ENCODE data around the gene CALN1.
"Not testable (repeated sequence)": the region's sequence is repeated elsewhere in the genome, so short reads cannot be mapped to it uniquely, and the experiment has no call there.

Gene CALN1

GRCh38 chr7:72362246-72362645 is 49.9 kb downstream of the CALN1 start:
- H3K4me1 ChIP-seq (ENCODE audit: control insufficient read depth, insufficient read depth, low read length): no peaks in the 10 kb centered on the region
- H3K9me3 ChIP-seq (ENCODE audit: control insufficient read depth, insufficient read depth, low read length): no peaks in the 10 kb centered on the region
- H3K36me3 ChIP-seq (ENCODE audit: control insufficient read depth, insufficient read depth, low read length): no peaks in the 10 kb centered on the region
- no peak overlapping the region for H3K27ac ChIP-seq (ENCODE audit: low read length)
- no peaks in the 10 kb centered on the region for H3K27me3 ChIP-seq (ENCODE audit: control insufficient read depth, insufficient read depth, low read length)
- H3K4me3 ChIP-seq (ENCODE audit: low read length): no peak overlapping the region
- no peak for DNase-seq (ENCODE audit: low read depth, low spot score)
- no CpG with 5 or more reads among the region's 4 CpGs for WGBS (ENCODE audit: insufficient coverage, insufficient read length)

- H3K4me1 ChIP-seq (ENCODE audit: control insufficient read depth, insufficient read depth, low read length): 0 out of 2 replicates have a peak, but pooled peaks cover 1% of the 10 kb centered on the region
- no peak overlapping the region for H3K27ac ChIP-seq (ENCODE audit: low read length)
- H3K4me3 ChIP-seq (ENCODE audit: low read length): no peak overlapping the region
- H3K27me3 ChIP-seq (ENCODE audit: control insufficient read depth, insufficient read depth, low read length): no peaks in the 10 kb centered on the region
- DNase-seq (ENCODE audit: low read depth, low spot score): no peak
- H3K36me3 ChIP-seq (ENCODE audit: control insufficient read depth, insufficient read depth, low read length): no peaks in the 10 kb centered on the region
- no CpG with 5 or more reads among the region's 1 CpG for WGBS (ENCODE audit: insufficient coverage, insufficient read length)
- no peaks in the 10 kb centered on the region for H3K9me3 ChIP-seq (ENCODE audit: control insufficient read depth, insufficient read depth, low read length)
Observed at GRCh38 chr7:72345208-72345727, 66.9 kb downstream of the CALN1 start.

GRCh38 chr7:72343991-72344390 is 68.1 kb downstream of the CALN1 start:
- 0 out of 2 replicates have a peak, but pooled peaks cover 1% of the 10 kb centered on the region for H3K4me1 ChIP-seq (ENCODE audit: control insufficient read depth, insufficient read depth, low read length)
- no peaks in the 10 kb centered on the region for H3K27me3 ChIP-seq (ENCODE audit: control insufficient read depth, insufficient read depth, low read length)
- H3K27ac ChIP-seq (ENCODE audit: low read length): no peak overlapping the region
- H3K9me3 ChIP-seq (ENCODE audit: control insufficient read depth, insufficient read depth, low read length): no peaks in the 10 kb centered on the region
- no CpG with 5 or more reads among the region's 3 CpGs for WGBS (ENCODE audit: insufficient coverage, insufficient read length)
- no peak overlapping the region for H3K4me3 ChIP-seq (ENCODE audit: low read length)
- no peak for DNase-seq (ENCODE audit: low read depth, low spot score)
- H3K36me3 ChIP-seq (ENCODE audit: control insufficient read depth, insufficient read depth, low read length): no peaks in the 10 kb centered on the region

- DNase-seq (ENCODE audit: low read depth, low spot score); H3K27me3 ChIP-seq (ENCODE audit: control insufficient read depth, insufficient read depth, low read length); H3K27ac ChIP-seq (ENCODE audit: low read length); H3K36me3 ChIP-seq (ENCODE audit: control insufficient read depth, insufficient read depth, low read length); H3K9me3 ChIP-seq (ENCODE audit: control insufficient read depth, insufficient read depth, low read length); H3K4me1 ChIP-seq (ENCODE audit: control insufficient read depth, insufficient read depth, low read length); H3K4me3 ChIP-seq (ENCODE audit: low read length): not testable (repeated sequence)
- no CpG with 5 or more reads among the region's 3 CpGs for WGBS (ENCODE audit: insufficient coverage, insufficient read length)
Observed at GRCh38 chr7:72343354-72343753, 68.8 kb downstream of the CALN1 start.

GRCh38 chr7:72337390-72338167 is 74.6 kb downstream of the CALN1 start:
- no peaks in the 10 kb centered on the region; the same call in 1 of the 2 replicates for H3K4me1 ChIP-seq (ENCODE audit: control insufficient read depth, insufficient read depth, low read length)
- DNase-seq (ENCODE audit: low read depth, low spot score): no peak
- peak overlapping the region; percentile 66; the same call in 1 of the 2 replicates for H3K4me3 ChIP-seq (ENCODE audit: low read length)
- WGBS (ENCODE audit: insufficient coverage, insufficient read length): no CpG with 5 or more reads among the region's 44 CpGs
- no peak overlapping the region for H3K27ac ChIP-seq (ENCODE audit: low read length)
- H3K9me3 ChIP-seq (ENCODE audit: control insufficient read depth, insufficient read depth, low read length): no peaks in the 10 kb centered on the region
- H3K36me3 ChIP-seq (ENCODE audit: control insufficient read depth, insufficient read depth, low read length): no peaks in the 10 kb centered on the region
- H3K27me3 ChIP-seq (ENCODE audit: control insufficient read depth, insufficient read depth, low read length): no peaks in the 10 kb centered on the region; the same call in 1 of the 2 replicates

GRCh38 chr7:72336632-72337389 is 75.3 kb downstream of the CALN1 start:
- WGBS (ENCODE audit: insufficient coverage, insufficient read length): no CpG with 5 or more reads among the region's 89 CpGs
- DNase-seq (ENCODE audit: low read depth, low spot score): no peak
- no peaks in the 10 kb centered on the region for H3K36me3 ChIP-seq (ENCODE audit: control insufficient read depth, insufficient read depth, low read length)
- H3K27ac ChIP-seq (ENCODE audit: low read length): no peak overlapping the region
- H3K4me3 ChIP-seq (ENCODE audit: low read length): peak overlapping the region; percentile 66
- H3K27me3 ChIP-seq (ENCODE audit: control insufficient read depth, insufficient read depth, low read length): no peaks in the 10 kb centered on the region; the same call in 1 of the 2 replicates
- no peaks in the 10 kb centered on the region for H3K9me3 ChIP-seq (ENCODE audit: control insufficient read depth, insufficient read depth, low read length)
- H3K4me1 ChIP-seq (ENCODE audit: control insufficient read depth, insufficient read depth, low read length): no peaks in the 10 kb centered on the region; the same call in 1 of the 2 replicates

- Histone ChIP-seq H3K27me3 (ENCODE audit: control insufficient read depth, insufficient read depth, low read length) (no peaks in the 10 kb centered on the region; the same call in 1 of the 2 replicates), H3K27ac (ENCODE audit: low read length) (no peak overlapping the region), H3K36me3 (ENCODE audit: control insufficient read depth, insufficient read depth, low read length) (no peaks in the 10 kb centered on the region), H3K4me1 (ENCODE audit: control insufficient read depth, insufficient read depth, low read length) (no peaks in the 10 kb centered on the region; the same call in 1 of the 2 replicates), H3K9me3 (ENCODE audit: control insufficient read depth, insufficient read depth, low read length) (no peaks in the 10 kb centered on the region), H3K4me3 (ENCODE audit: low read length) (peak overlapping the region; percentile 66)
- no peak for DNase-seq (ENCODE audit: low read depth, low spot score)
- WGBS (ENCODE audit: insufficient coverage, insufficient read length): no CpG with 5 or more reads among the region's 21 CpGs
Observed at GRCh38 chr7:72336382-72336631, 75.8 kb downstream of the CALN1 start.

- no CpG with 5 or more reads among the region's 62 CpGs for WGBS (ENCODE audit: insufficient coverage, insufficient read length)
- peak overlapping the region; percentile 66 for H3K4me3 ChIP-seq (ENCODE audit: low read length)
- H3K9me3 ChIP-seq (ENCODE audit: control insufficient read depth, insufficient read depth, low read length): no peaks in the 10 kb centered on the region
- H3K27ac ChIP-seq (ENCODE audit: low read length): no peak overlapping the region
- no peaks in the 10 kb centered on the region; the same call in 1 of the 2 replicates for H3K27me3 ChIP-seq (ENCODE audit: control insufficient read depth, insufficient read depth, low read length)
- H3K36me3 ChIP-seq (ENCODE audit: control insufficient read depth, insufficient read depth, low read length): no peaks in the 10 kb centered on the region
- DNase-seq (ENCODE audit: low read depth, low spot score): no peak
- H3K4me1 ChIP-seq (ENCODE audit: control insufficient read depth, insufficient read depth, low read length): no peaks in the 10 kb centered on the region; the same call in 1 of the 2 replicates
Observed at GRCh38 chr7:72335561-72336381, 76.4 kb downstream of the CALN1 start.

GRCh38 chr7:72334698-72335097 is 77.4 kb downstream of the CALN1 start:
- H3K4me1 ChIP-seq (ENCODE audit: control insufficient read depth, insufficient read depth, low read length): no peaks in the 10 kb centered on the region; the same call in 1 of the 2 replicates
- no peak overlapping the region for H3K4me3 ChIP-seq (ENCODE audit: low read length)
- DNase-seq (ENCODE audit: low read depth, low spot score): no peak
- H3K9me3 ChIP-seq (ENCODE audit: control insufficient read depth, insufficient read depth, low read length): no peaks in the 10 kb centered on the region
- no peak overlapping the region for H3K27ac ChIP-seq (ENCODE audit: low read length)
- WGBS (ENCODE audit: insufficient coverage, insufficient read length): no CpG with 5 or more reads among the region's 5 CpGs
- H3K27me3 ChIP-seq (ENCODE audit: control insufficient read depth, insufficient read depth, low read length): no peaks in the 10 kb centered on the region; the same call in 1 of the 2 replicates
- H3K36me3 ChIP-seq (ENCODE audit: control insufficient read depth, insufficient read depth, low read length): no peaks in the 10 kb centered on the region

- H3K9me3 ChIP-seq (ENCODE audit: control insufficient read depth, insufficient read depth, low read length): no peaks in the 10 kb centered on the region
- no peak overlapping the region for H3K27ac ChIP-seq (ENCODE audit: low read length)
- WGBS (ENCODE audit: insufficient coverage, insufficient read length): no CpG with 5 or more reads among the region's 6 CpGs
- no peak overlapping the region for H3K4me3 ChIP-seq (ENCODE audit: low read length)
- no peaks in the 10 kb centered on the region for H3K36me3 ChIP-seq (ENCODE audit: control insufficient read depth, insufficient read depth, low read length)
- H3K4me1 ChIP-seq (ENCODE audit: control insufficient read depth, insufficient read depth, low read length): no peaks in the 10 kb centered on the region; the same call in 1 of the 2 replicates
- no peaks in the 10 kb centered on the region; the same call in 1 of the 2 replicates for H3K27me3 ChIP-seq (ENCODE audit: control insufficient read depth, insufficient read depth, low read length)
- no peak for DNase-seq (ENCODE audit: low read depth, low spot score)
Observed at GRCh38 chr7:72334066-72334465, 78.1 kb downstream of the CALN1 start.

Data from iPS DF 6.9 (cell line).